GM18498 (cell line): ENCODE results near the gene MIB1.

Experiments used
- ATAC-seq: cut with Tn5 transposase; IDR thresholded peaks from one replicate; pipeline ENCODE4 v1.9.1; 2021; ENCODE audit warnings: mild to moderate bottlenecking, moderate library complexity; ENCODE audit not compliant: unreplicated experiment

MIB1 gene

DNA sequence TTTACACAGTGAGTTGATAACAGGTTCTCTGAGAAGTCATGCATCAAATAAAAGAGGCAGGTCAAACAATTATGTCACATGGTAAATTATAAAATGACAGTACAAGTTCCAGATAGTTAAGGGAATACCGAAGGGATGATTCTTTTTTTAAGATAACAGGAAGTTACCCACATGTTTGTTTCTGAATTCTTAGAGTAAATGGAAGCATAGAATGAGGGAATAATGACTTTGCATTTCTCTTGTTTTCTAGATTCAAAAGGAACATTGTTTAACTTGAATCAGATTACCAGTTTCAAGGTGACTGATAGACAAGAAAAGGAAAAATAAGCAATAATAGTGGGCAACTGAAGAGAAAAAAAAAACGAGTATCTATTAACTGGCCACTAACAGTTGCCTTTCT, 124.5 kb downstream of the MIB1 start:
- no peak for ATAC-seq

DNA sequence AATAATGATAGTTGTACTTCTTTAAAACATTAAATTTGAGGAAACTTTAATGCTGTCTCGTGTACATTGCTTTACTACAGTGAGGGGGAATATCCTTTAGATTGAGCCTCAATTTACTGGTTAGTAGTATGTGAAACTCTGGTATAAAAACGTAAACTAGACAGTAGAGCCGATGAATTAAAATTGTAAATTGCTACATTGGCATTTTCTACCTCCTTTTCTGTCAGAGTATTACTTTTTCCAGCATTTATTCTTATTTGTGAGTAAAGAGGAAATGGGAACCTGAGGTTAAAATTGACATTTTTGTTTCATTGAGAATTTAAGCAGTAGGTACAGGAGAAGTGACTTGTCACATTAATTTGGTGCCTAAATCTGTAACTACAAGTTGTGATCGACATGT, 128.2 kb downstream of the MIB1 start:
- ATAC-seq = no peak

DNA sequence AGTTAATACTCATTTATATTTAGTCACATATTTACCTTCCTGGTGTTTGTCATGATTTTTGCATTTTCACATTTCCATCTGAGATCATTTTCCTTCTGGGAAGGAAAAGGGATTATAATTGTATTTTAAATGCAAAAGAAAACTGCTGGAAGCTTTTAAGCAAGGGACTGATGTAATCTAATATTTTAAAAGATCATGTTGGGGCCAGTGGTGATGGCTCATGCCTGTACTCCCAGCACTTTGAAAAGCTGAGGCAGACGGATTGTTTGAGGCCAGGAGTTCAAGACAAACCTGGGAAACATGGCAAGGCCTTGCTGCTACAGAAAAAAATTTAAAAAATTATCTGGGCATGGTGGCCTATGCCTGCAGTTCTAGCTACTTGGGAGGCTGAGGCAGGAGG, 149.0 kb downstream of the MIB1 start:
- no peak for ATAC-seq

DNA sequence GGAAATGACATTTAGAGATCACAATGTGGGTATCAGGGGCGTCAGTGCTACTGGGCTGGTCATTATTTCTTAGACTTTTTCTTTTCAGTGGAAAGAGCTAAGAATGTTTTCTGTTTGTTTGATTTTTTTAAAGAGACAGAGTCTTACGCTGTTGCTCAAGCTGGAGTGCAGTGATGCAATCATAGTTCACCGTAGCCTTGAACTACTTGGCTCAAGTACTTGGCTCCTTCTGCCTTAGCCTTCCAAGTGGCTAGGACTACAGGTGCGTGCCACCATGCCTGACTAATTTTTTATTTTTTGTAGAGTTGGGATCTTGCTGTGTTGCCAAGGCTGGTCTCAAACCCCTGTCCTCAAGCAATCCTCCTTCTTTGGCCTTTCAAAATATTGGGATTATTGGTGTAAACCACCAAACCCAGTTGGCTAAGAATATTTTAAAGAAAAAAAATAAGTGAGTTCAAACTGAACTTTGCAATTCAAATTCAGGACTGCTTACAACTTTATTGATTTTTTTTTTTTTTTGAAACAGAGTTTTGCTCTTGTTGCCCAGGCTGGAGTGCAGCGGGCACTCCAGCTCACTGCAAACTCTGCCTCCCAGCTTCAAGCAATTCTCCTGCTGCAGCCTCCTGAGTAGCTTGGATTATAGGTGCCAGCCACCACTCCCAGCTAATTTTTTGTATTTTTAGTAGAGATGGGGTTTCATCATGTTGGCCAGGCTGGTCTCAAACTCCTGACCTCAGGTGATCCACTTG, 154.2 kb downstream of the MIB1 start:
- no peak for ATAC-seq

DNA sequence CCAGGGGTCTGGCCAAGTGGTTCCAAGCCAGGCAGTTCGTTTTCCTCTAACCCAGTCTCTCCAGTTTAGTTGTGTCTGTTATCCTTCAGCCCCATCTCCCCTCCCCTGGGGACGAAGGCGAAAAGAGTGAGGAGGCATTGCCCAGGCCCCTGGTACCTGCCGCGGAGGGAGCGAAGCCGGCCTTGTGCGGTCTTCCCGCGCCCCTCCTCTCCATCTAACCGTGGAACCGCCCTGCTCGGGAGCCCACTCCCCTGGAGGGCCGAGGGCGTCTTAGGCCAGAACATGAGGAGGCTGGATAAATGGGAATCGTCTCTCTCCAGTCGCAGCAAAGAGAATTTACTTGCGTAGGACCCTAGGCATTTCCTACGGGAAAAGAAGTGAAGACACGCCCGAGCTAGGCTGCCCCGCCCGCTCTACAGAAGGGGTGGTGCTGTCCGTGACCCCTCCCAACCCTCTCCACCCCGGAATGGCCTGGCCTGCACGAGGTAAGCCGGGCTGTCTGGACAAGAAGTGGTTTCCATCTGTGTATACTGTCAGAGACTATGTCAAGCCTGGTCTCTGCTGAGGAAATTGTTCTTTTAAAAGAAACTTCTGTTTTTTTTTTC, 156.2 kb downstream of the MIB1 start:
- ATAC-seq = no peak

DNA sequence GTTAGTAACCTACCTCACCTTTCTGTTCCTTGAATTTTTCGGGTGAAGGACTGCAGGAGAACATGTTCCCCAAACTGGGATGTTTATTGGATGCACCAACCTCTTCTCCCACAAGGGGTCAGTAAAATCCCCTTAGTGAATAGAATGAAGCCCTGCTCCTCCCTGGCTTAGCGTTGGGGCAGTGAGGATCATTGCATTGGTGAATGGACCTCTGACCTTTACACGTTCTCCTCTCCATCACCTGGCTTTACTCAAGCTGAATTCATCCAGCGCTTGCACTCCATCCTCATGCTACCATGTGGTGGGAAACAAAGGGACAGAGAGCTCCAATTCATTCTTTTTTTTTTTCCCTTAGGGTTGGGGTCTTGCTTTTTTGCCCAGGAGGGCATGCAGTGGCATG, 157.2 kb downstream of the MIB1 start:
- peak; percentile 80 for ATAC-seq

DNA sequence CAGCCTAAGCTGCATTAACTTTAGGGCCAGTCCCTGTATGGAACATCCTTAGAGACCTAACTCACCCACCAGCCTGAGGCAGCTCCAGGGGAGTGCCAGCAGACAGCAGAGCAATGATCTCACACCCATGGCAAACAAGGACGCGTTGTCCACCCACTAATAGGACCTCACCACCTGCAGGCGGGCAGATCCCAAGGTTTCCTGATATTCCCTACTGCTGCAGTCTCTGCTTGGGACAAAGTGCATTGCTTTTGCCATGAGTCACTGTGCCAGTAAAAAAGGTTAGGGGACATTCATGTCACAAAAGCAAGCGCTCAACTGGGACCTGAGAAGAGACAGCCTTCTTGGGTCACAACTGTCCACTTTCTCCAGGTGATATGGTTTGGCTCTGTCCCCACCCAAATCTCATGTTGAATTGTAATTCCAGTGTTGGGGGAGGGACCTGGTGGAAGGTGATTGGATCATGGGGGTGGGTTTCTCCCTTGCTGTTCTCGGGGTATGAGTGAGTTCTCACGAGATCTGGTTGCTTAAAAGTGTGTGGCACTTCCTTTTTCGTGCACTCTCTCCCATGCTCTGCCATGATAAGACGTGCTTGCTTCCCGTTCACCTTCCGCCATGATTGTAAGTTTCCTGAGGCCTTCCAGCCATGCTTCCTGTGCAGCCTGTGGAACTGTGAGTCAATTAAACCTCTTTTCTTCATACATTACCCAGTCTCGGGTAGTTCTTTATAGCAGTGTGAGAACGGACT, 160.2 kb downstream of the MIB1 start:
- ATAC-seq = no peak

DNA sequence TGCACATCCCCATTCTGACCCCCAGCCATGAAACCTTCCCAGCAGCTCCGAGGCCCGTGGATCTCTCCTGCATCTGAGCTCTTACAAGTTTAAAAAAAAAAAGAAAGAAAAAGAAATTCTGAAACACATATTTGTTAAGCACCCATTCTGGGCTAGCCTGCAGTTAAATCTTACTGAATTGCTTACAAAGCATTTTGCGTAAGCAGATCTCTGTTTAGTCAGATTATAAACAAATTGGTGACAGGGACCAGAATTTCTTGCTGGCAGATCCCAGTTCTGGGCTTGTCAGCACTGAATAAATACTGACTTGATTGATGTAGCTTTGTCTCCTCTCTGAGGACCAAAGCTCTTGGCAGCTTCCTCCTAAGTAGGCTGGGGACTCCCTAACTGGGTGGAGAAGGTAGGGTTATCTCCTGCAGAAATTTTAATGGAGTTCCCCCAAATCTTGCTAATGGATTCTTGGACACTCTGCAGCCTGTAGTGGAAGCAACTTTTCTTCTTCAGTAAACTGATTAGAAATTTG, 160.9 kb downstream of the MIB1 start:
- ATAC-seq = no peak

DNA sequence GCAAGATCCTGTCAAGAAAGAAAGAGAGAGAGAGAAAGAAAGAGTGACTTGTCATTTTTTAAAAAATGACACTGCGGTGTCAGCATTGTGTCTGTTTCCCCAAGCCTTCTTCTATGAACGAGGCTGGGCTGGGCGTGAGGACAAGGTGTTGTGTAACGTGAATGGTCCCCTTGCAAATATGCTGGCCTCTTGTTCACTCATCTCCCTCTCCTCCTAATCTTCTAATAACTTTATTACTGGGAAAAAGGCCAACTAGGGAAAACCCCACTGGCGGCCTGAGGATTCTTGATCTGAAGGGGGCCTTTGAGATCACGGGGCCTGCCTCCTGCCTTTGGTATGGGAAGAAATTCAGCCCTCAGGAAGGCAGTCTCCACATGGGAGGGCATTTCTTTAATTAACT, 163.1 kb downstream of the MIB1 start:
- ATAC-seq = no peak

DNA sequence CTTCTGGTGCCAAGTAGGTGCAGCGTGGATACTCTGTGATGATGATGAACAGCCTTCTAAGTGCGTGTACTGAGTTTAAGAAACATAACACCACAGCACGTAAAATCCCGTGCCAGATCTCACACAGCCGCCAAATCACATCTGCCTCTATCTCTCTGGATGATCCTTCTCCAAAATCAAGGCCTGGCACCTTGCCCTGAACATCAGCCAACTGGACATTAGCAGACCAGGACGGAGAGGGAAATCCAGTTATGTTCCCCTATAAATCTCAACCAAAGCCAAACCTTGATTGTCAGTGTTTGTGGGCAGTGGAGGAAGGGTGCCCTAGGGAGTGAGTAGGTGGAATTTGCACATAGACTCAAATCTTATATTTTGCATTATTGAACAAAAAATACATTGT, 164.3 kb downstream of the MIB1 start:
- no peak for ATAC-seq

DNA sequence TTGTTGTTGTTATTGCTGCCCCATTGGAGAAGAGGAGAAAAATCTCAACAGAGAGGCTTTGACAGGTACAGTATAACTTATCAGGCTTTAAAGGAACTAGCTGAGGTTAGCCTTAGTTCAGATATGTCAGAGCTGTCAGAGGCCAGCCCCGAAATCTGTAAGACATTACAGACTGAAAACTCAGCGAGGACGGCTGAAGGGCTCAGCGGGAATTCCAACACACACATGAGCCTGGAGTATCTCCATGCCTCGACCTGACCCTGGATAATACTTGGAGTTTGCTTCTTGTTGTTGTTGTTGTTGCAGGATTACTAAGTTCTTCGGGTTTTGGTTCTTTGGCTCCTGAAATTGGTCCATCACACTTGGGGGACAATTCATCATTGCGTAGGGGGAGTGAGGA, 166.9 kb downstream of the MIB1 start:
- no peak for ATAC-seq

DNA sequence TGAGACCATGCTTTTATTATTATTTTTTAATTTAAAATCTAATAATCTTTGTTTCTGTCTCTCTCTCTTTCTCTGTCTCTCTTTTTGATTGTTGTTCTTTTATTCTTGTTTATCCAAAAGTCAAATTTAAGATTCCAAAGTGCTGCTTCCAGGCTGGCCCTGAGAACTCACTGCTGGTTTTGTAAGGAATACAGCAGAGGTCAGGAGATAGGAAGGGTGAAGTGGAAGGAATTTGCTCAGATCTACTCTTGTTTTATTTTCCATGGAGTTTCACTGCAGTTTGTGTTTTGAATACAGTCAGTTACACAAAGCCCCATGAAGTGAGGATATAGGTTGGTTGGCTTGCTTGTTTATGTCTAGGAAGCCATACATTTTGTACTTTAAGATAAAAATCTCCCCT, 168.1 kb downstream of the MIB1 start:
- ATAC-seq = no peak

DNA sequence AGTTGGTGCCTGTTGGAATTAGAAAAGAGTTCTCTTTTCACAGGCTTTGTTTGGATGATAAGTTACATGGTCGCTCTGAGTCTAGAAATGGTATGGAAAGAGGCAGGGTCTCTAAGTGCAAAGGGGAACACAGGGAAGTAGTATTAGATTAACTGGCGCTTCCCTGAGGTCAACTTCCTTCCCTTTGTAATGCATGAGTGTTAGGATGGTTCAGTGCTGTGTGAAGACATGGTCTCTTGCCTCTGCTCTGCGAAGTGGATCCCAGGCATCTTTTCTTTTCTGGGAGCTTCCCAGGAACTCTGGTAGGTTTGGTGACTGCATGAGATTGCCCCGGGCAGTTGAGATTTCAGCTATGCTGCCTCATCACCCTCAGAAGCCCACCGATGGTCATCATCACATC, 170.3 kb downstream of the MIB1 start:
- ATAC-seq = no peak

DNA sequence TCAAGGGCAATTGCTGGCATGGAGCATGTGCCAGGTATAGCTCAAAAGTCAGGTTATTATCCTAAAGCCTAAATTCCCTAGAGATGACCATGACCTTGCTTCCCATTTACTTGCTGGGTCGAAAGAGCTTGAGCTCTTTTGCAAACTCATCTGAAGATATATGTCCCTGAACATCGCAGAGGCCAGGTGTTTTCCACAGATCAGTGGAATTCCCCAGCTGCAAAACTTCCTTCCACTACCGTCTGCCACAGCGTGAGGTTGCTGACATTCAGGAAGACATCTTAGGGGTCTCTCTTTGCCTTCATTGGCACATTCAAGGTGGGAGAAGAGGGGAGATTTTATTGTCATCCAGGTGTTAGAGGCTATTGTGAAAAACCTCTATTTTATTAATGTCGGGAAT, 171.0 kb downstream of the MIB1 start:
- no peak for ATAC-seq

DNA sequence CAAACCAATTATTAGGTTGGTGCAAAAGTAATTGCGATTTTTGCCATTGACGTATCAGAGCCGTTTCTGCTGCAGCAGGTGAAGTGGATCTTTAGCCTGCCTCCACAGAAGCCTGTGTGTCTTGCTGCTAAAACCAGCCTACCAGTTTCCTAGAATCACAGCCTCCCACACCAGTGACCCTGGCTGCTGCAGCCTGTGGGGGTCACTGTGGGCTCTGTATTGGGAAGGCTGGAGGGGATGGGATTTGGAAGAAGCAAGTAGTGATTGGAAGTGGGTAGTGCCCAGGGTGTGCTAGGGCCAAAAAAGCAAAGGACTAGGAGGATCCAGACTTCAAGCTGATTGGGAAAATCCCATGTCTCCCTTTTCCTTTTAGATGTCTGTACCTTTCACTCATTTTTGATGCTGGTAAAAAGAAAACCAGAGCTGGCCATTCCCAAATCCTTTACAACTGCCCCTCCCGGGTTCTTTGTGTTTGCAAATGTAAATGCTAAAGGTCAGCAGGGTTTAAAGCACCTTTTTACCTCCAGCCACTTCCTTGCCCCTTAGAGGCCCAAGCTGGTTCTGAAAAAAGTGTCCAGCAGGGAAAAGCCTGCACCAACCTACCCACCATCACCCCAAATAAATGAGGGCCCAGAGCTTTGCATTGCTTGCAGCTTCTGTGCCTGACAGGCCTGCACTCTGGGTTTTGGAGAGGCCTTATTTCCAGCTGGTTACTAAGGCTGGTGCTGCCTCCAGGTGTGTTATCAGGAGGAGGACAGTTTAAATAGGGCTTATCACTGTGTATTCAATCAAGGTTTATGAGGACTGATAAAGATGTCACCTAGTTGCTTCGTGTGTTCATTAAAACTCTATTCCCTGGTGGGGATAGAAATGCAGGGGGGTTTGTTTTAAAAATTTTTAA, 172.0 kb downstream of the MIB1 start:
- no peak for ATAC-seq

DNA sequence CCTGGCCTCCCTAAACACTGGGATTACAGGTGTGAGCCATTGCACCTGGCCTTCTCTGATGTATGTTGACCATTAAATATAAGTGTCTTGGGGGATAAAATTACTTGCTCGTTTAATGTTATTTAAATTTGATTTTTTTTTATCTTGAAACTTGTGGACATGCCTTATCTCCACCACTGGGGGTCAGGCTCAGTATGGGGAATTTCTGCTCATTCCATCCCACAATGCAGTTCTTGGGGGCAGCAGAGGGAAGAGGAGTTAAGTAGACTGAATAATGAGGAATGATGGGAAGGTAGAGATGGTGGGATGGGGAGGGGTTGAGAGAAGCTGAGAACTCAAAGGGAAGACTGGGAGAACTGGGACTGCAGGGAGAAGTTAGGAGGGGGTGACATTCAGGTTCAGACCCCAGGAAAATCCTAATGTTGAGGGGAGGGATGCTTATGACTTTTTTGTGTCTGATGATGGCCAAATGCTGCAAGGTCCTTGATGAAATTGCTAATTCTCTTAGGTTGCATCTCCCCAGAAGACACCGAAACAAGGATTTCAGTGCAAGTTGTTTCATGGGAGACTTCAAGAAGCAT, 174.2 kb downstream of the MIB1 start:
- ATAC-seq = no peak

DNA sequence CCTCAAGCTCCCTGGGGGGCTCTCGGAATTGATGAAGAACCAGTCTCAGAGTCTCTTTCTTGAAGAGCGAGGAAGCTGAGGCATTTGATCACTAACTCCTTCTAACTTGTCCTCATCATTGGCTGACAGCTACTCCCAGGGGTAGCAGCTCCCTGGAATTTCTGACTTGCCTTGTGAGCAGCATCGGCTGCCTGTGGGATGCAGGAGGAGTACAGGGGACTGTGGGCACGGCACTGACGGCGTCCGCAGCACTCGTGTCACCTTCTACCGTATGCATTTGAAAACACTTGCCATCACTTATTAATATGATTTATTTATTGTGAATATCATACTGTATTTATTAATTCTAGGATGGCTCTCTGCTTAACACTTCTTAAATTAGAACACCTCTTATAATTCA, 175.0 kb downstream of the MIB1 start:
- no peak for ATAC-seq

DNA sequence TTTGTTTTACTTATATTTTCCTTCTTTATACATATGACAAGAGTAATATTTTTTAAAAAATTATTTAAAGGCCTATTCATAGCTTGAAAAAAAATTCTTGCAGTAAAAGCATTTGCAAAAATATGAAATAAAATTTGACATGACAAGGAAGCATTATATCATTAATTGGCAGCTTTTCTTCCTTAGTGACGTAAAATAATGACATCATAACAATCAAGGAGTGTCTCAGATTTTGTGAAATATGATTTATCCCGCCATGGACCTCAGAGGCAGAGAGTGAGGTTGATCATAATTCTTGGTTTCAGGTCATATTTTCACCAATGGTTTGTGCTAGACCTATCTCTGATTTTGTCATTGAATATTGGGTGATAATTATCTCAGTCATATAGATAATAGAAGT, 176.0 kb downstream of the MIB1 start:
- no peak for ATAC-seq

DNA sequence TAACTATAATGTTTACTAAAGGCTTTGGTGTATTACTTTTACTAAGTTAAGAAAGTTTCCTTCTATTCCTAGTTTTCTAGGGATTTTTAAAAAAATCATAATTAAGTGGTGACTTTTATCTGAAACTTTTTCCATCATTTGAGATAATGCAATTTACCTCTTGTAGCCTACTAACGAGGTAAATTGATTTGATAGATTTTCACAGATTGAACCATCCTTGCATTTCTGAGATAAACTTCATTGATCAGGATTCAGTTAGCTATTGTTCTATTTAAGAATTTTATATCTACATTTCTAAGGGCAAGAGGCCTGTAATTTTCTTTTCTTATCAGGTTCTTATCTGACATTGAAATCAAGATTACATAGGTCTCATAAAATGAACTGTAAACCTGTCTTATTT, 178.1 kb downstream of the MIB1 start:
- no peak for ATAC-seq
